Cardiac septum (tissue), 1 donor: ENCODE data around the gene FAM20C. TPM values are rescaled to one million over a fixed set of nuclear protein-coding genes. Genes with fewer than 3 reads are reported as not detected.

Experiments
- DNase-seq: peaks from one replicate; pipeline ENCODE4 v3.0.0-alpha.2; 2020; ENCODE audit warnings: low spot score
- intact Hi-C: fragments of 100-400 bp; cut with DNase I; formaldehyde crosslinking; loops from one replicate; pipeline ENCODE4 v1.14.0; 2022
- total RNA-seq: library from RNA; stranded (reverse); fragmentation: NEBNext Ultra II Directional; extraction: Animal tissue kit (Norgen Biotek cat#: 25700); gene quantifications from one replicate; pipeline ENCODE4 v1.2.1, GENCODE V29; 2021
- donor health status: DM: no; HTN: no; CAD: no.

Gene FAM20C
- total RNA-seq, 1 donor from 2014 or later = 30.2 TPM

GRCh38 chr7:187227-187927, 5.0 kb upstream of the FAM20C start:
- no peak for DNase-seq
- intact Hi-C loops = no loop called here

GRCh38 chr7:188174-188573, 4.2 kb upstream of the FAM20C start:
- intact Hi-C loops = no loop called here
- DNase-seq = no peak

GRCh38 chr7:188727-189500, 3.5 kb upstream of the FAM20C start:
- no peak for DNase-seq
- intact Hi-C loops = no loop called here

- intact Hi-C loops = loop anchor here (5.0 kb wide), 1 partner anchor 43 kb away; no protein-coding TSS in a partner anchor
- no peak for DNase-seq
These were observed 2.7 kb upstream of the FAM20C start for GRCh38 chr7:189719-190118.

GRCh38 chr7:190196-190595, 2.2 kb upstream of the FAM20C start:
- DNase-seq = no peak
- intact Hi-C loops = loop anchor here (5.0 kb wide), 1 partner anchor 42 kb away; no protein-coding TSS in a partner anchor

- no peak for DNase-seq
- intact Hi-C loops = loop anchor here (5.0 kb wide), 1 partner anchor 41 kb away; no protein-coding TSS in a partner anchor
These were observed 1.0 kb upstream of the FAM20C start for GRCh38 chr7:191105-191980.

- intact Hi-C loops = loop anchor here (2.0 to 5.0 kb wide), 2 partner anchors 39 to 42 kb away; no protein-coding TSS in a partner anchor
- DNase-seq = no peak
These were observed 520 bp downstream of the FAM20C start for GRCh38 chr7:192701-193480.

GRCh38 chr7:193481-194251, 1.3 kb downstream of the FAM20C start:
- no peak for DNase-seq
- intact Hi-C loops = loop anchor here (2.0 to 5.0 kb wide), 2 partner anchors 39 to 43 kb away; no protein-coding TSS in a partner anchor

GRCh38 chr7:194252-195009, 2.1 kb downstream of the FAM20C start:
- no peak for DNase-seq
- intact Hi-C loops = loop anchor here (5.0 kb wide), 1 partner anchor 38 kb away; no protein-coding TSS in a partner anchor

GRCh38 chr7:195010-195829, 2.8 kb downstream of the FAM20C start:
- intact Hi-C loops = no loop called here
- no peak for DNase-seq

GRCh38 chr7:195830-196128, 3.4 kb downstream of the FAM20C start:
- intact Hi-C loops = no loop called here
- no peak for DNase-seq

- no peak for DNase-seq
- intact Hi-C loops = no loop called here
These were observed 3.9 kb downstream of the FAM20C start for GRCh38 chr7:196283-196682.

- no peak for DNase-seq
- intact Hi-C loops = no loop called here
These were observed 4.5 kb downstream of the FAM20C start for GRCh38 chr7:196778-197321.

GRCh38 chr7:197413-198335, 5.3 kb downstream of the FAM20C start:
- intact Hi-C loops = no loop called here

GRCh38 chr7:199483-200249, 7.3 kb downstream of the FAM20C start:
- no peak for DNase-seq
- intact Hi-C loops = no loop called here

More at GRCh38 chr7:197413-198335, 5.3 kb downstream of the FAM20C start:
- DNase-seq = no peak
